Neuronal stem cell (in vitro differentiated cells): ENCODE measurements around the gene CLTC.

Experiments
- DNase-seq: peaks from one replicate; pipeline ENCODE4 v3.0.0-alpha.2; 2013; ENCODE audit warnings: low spot score
- H2AFZ ChIP-seq: one replicate; pipeline ENCODE4 v1.6.1; 2013; ENCODE audit warnings: mild to moderate bottlenecking, low read length, inconsistent platforms
- H2AK5ac ChIP-seq: 2 replicates; pipeline ENCODE4 v1.6.1; 2013; ENCODE audit warnings: low read depth, mild to moderate bottlenecking, inconsistent platforms, low read length, moderate library complexity, mixed read lengths
- H2BK120ac ChIP-seq: 2 replicates; pipeline ENCODE4 v1.6.1; 2013; ENCODE audit warnings: low read depth, mild to moderate bottlenecking, inconsistent platforms, low read length, moderate library complexity, mixed read lengths
- H2BK12ac ChIP-seq: one replicate; pipeline ENCODE4 v1.6.1; 2013; ENCODE audit warnings: low read length, inconsistent platforms
- H2BK15ac ChIP-seq: 2 replicates; pipeline ENCODE4 v1.6.1; 2013; ENCODE audit warnings: mild to moderate bottlenecking, low read length, inconsistent platforms, mixed read lengths
- H2BK5ac ChIP-seq: one replicate; pipeline ENCODE4 v1.6.1; 2013; ENCODE audit warnings: inconsistent platforms, mild to moderate bottlenecking, low read length, moderate library complexity
- H3K14ac ChIP-seq: one replicate; pipeline ENCODE4 v1.6.1; 2013; ENCODE audit warnings: low read length, inconsistent platforms
- H3K18ac ChIP-seq: 2 replicates; pipeline ENCODE4 v1.6.1; 2013; ENCODE audit warnings: low read length, inconsistent platforms
- H3K23ac ChIP-seq: 2 replicates; pipeline ENCODE4 v1.6.1; 2013; ENCODE audit warnings: low read depth, mild to moderate bottlenecking, mixed read lengths, low read length, inconsistent platforms; ENCODE audit not compliant: poor library complexity
- H3K27ac ChIP-seq: replicated peaks from 3 replicates; pipeline ENCODE4 v1.5.1; 2013; ENCODE audit warnings: low read length, inconsistent platforms
- H3K27me3 ChIP-seq, 3 experiments: 2 replicates each; pipeline ENCODE4 v1.6.1; 2013; ENCODE audit warnings: low read length in 3 of 3, mild to moderate bottlenecking in 2 of 3, inconsistent platforms in 1 of 3, low read depth in 1 of 3, mixed read lengths in 1 of 3, moderate library complexity in 1 of 3; ENCODE audit not compliant: control insufficient read depth in 3 of 3, insufficient read depth in 3 of 3
- H3K36me3 ChIP-seq, 2 donors: replicated peaks in 1 of 2; 2 replicates each; pipeline ENCODE4 v1.6.1; 2013; ENCODE audit warnings: low read length in 2 of 2; ENCODE audit not compliant: control insufficient read depth in 2 of 2, insufficient read depth in 2 of 2
- H3K4ac ChIP-seq: 2 replicates; pipeline ENCODE4 v1.6.1; 2013; ENCODE audit warnings: inconsistent platforms, mild to moderate bottlenecking, low read length, moderate library complexity
- H3K4me1 ChIP-seq, 2 donors: 1 replicate in 1 of 2; 2 replicates in 1 of 2; pipeline ENCODE4 v1.6.1; 2013; ENCODE audit warnings: low read length in 2 of 2, low read depth in 1 of 2; ENCODE audit not compliant: control insufficient read depth in 2 of 2, insufficient read depth in 1 of 2
- H3K4me2 ChIP-seq: one replicate; pipeline ENCODE4 v1.6.1; 2013; ENCODE audit warnings: mild to moderate bottlenecking, low read length, inconsistent platforms; ENCODE audit not compliant: insufficient read depth, poor library complexity, severe bottlenecking
- H3K4me3 ChIP-seq, 2 donors: 2 replicates each; pipeline ENCODE4 v1.5.1; 2013; ENCODE audit warnings: low read length in 2 of 2, mild to moderate bottlenecking in 2 of 2, inconsistent platforms in 1 of 2, moderate library complexity in 1 of 2
- H3K79me1 ChIP-seq: one replicate; pipeline ENCODE4 v1.6.1; 2013; ENCODE audit warnings: low read depth, mild to moderate bottlenecking, inconsistent platforms, low read length, moderate library complexity
- H3K9ac ChIP-seq: one replicate; pipeline ENCODE4 v1.6.1; 2013; ENCODE audit warnings: mild to moderate bottlenecking, low read depth, low read length, inconsistent platforms; ENCODE audit not compliant: poor library complexity
- H3K9me3 ChIP-seq, 2 donors: replicated peaks in 1 of 2; 2 replicates each; pipeline versions ENCODE3 to v1.6.1; 2013; ENCODE audit warnings: low read length in 2 of 2, mild to moderate bottlenecking in 2 of 2, inconsistent platforms in 1 of 2, low read depth in 1 of 2, mixed read lengths in 1 of 2, moderate library complexity in 1 of 2; ENCODE audit not compliant: control insufficient read depth in 2 of 2, insufficient read depth in 1 of 2
- H4K8ac ChIP-seq: one replicate; pipeline ENCODE4 v1.6.1; 2013; ENCODE audit warnings: low read depth, mild to moderate bottlenecking, inconsistent platforms, low read length, moderate library complexity
- H4K91ac ChIP-seq: one replicate; pipeline ENCODE4 v1.6.1; 2013; ENCODE audit warnings: low read length, low read depth, mild to moderate bottlenecking, inconsistent platforms; ENCODE audit not compliant: poor library complexity
- WGBS, 2 donors: extraction: QIAGEN DNeasy Blood & Tissue Kit; methylation state at CpG; one replicate each; pipeline ENCODE4 v1.1.7; 2013; ENCODE audit warnings: missing lambda C conversion rate in 2 of 2, mixed read lengths in 1 of 2; ENCODE audit not compliant: insufficient read length in 2 of 2, insufficient replicate concordance in 1 of 2; ENCODE audit errors: extremely low coverage in 2 of 2; 5-methylcytosine and 5-hydroxymethylcytosine counted together

The CLTC gene

DNA sequence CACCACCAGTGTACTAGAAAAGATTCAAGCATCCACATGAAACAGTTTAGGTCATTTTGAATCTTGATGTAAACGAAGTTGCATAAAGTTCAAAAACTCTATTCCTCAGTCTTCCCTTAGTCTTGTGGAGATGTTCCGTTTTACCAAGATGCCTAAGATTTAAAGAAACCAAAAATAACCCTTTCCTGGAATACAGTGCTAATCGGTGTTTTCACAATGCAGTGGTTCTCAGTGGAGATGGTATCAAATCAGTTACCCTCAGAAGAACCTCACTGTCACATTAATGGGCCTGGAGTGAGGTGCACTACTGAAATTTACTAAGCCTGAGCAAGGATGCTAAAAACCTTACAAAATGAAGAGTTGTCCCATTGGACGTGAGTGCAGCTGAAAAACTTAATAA lies 78.4 kb downstream of the CLTC start:
- DNase-seq, result no peak
- no peak overlapping the region for H3K4me3 ChIP-seq
- no peak overlapping the region for H3K4me2 ChIP-seq
- H3K27me3 ChIP-seq, result no peaks in the 10 kb centered on the region
- WGBS, 2 donors, result no CpG with 5 or more reads among the region's 4 CpGs
- no peak overlapping the region for H2BK120ac ChIP-seq
- H3K23ac ChIP-seq, result no peak overlapping the region
- H3K14ac ChIP-seq, result no peak overlapping the region
- H3K9ac ChIP-seq, result no peak overlapping the region
- H2BK15ac ChIP-seq, result no peak overlapping the region
- H2BK5ac ChIP-seq, result no peak overlapping the region
- no peak overlapping the region for H3K4ac ChIP-seq
- no peak overlapping the region for H3K18ac ChIP-seq
- H2AFZ ChIP-seq, result no peak overlapping the region
- no peak overlapping the region for H3K27ac ChIP-seq
- H4K91ac ChIP-seq, result no peak overlapping the region
- H3K9me3 ChIP-seq, result peaks cover 0 to 2% of the 10 kb centered on the region in 2 donors
- H4K8ac ChIP-seq, result no peak overlapping the region
- H3K4me1 ChIP-seq, result no peaks in the 10 kb centered on the region
- no peak overlapping the region for H2BK12ac ChIP-seq
- no peak overlapping the region for H2AK5ac ChIP-seq
- peaks cover 32 to 97% of the 10 kb centered on the region in 2 donors for H3K36me3 ChIP-seq
- H3K79me1 ChIP-seq, result no peaks in the 10 kb centered on the region

DNA sequence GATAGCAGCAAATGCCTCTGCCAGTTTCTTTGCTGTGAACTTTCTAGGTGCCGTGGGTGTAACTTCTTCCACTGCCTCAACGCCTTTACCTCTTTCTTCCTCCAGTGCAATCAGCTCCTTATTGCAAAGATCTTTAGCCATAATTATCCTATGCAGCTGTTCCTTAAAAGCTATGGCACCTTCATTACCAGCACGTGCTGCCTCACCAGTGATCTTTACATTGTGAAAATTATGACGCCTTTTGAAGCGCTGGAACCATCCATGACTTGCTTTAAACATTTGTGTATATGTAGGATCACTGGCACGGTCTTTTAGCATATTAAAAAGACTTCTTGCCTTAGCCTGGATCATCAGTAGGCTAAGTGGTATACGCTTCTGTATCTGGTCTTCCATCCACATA lies 79.5 kb downstream of the CLTC start:
- no peak overlapping the region for H3K9ac ChIP-seq
- peaks cover 29 to 93% of the 10 kb centered on the region in 2 donors for H3K36me3 ChIP-seq
- H4K91ac ChIP-seq, result no peak overlapping the region
- DNase-seq, result no peak
- no peak overlapping the region for H2AFZ ChIP-seq
- no peak overlapping the region for H2BK5ac ChIP-seq
- no peak overlapping the region for H2AK5ac ChIP-seq
- H3K23ac ChIP-seq, result no peak overlapping the region
- no peaks in the 10 kb centered on the region for H3K27me3 ChIP-seq
- H3K14ac ChIP-seq, result no peak overlapping the region
- no peaks in the 10 kb centered on the region for H3K79me1 ChIP-seq
- no peak overlapping the region for H3K4me3 ChIP-seq
- no peak overlapping the region for H4K8ac ChIP-seq
- no CpG with 5 or more reads among the region's 7 CpGs for WGBS, 2 donors
- H3K9me3 ChIP-seq, result peaks cover 0 to 2% of the 10 kb centered on the region in 2 donors
- no peak overlapping the region for H2BK12ac ChIP-seq
- no peak overlapping the region for H3K4ac ChIP-seq
- H2BK120ac ChIP-seq, result no peak overlapping the region
- H2BK15ac ChIP-seq, result no peak overlapping the region
- H3K27ac ChIP-seq, result no peak overlapping the region
- no peak overlapping the region for H3K4me2 ChIP-seq
- H3K18ac ChIP-seq, result no peak overlapping the region
- no peaks in the 10 kb centered on the region for H3K4me1 ChIP-seq

DNA sequence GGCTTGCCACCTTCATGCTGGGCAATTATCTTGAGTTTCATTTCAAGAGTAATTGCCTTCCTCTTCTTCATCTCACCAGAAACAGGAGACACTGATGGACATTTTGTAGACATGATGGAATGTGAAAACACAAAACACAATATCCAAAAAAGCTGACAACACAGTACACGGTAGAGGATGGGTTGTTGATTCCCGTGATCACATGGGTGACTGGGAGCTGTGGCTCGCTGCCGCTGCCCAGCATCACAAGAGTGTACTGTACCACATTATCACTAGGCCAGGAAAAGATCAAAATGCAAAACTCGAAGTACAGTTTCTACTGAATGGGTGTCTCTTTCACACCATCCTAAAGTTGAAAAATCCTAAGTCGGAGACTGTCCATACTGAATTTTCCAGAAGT lies 80.1 kb downstream of the CLTC start:
- H4K8ac ChIP-seq, result no peak overlapping the region
- no peak overlapping the region for H3K23ac ChIP-seq
- no peak overlapping the region for H3K27ac ChIP-seq
- H4K91ac ChIP-seq, result no peak overlapping the region
- DNase-seq, result no peak
- peaks cover 26 to 92% of the 10 kb centered on the region in 2 donors for H3K36me3 ChIP-seq
- no peak overlapping the region for H3K4ac ChIP-seq
- no peak overlapping the region for H2BK5ac ChIP-seq
- H2AK5ac ChIP-seq, result no peak overlapping the region
- H3K79me1 ChIP-seq, result no peaks in the 10 kb centered on the region
- H3K9me3 ChIP-seq, result peaks cover 0 to 2% of the 10 kb centered on the region in 2 donors
- H3K4me3 ChIP-seq, result no peak overlapping the region
- WGBS, 2 donors, result no CpG with 5 or more reads among the region's 6 CpGs
- no peak overlapping the region for H3K18ac ChIP-seq
- H2BK15ac ChIP-seq, result no peak overlapping the region
- H3K4me2 ChIP-seq, result no peak overlapping the region
- no peak overlapping the region for H3K14ac ChIP-seq
- no peak overlapping the region for H2BK120ac ChIP-seq
- H3K9ac ChIP-seq, result no peak overlapping the region
- no peak overlapping the region for H2BK12ac ChIP-seq
- no peaks in the 10 kb centered on the region for H3K4me1 ChIP-seq
- H3K27me3 ChIP-seq, result no peaks in the 10 kb centered on the region
- no peak overlapping the region for H2AFZ ChIP-seq

DNA sequence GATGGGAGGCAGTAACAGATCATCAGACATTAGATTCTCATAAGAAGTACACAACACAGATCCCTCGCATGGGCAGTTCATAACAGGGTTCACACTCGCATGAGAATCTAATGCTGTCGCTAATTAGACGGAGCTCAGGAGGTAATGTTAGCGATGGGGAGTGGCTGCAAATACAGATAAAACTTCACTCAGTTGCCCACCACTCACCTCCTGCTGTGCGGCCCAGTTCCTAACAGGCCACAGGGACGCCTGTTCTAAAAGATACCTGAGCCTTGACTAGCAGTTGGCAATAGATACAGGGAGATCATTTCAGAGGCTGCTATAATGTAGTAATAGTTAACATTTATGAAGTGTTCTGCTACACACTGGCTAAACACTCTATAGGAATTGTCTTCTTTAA lies 82.6 kb downstream of the CLTC start:
- H3K4me2 ChIP-seq, result no peak overlapping the region
- H2AK5ac ChIP-seq, result no peak overlapping the region
- no peak overlapping the region for H2BK5ac ChIP-seq
- H3K4ac ChIP-seq, result no peak overlapping the region
- DNase-seq, result no peak
- H3K27ac ChIP-seq, result no peak overlapping the region
- H2BK12ac ChIP-seq, result no peak overlapping the region
- H2BK15ac ChIP-seq, result no peak overlapping the region
- H3K79me1 ChIP-seq, result peaks cover 3% of the 10 kb centered on the region
- no peak overlapping the region for H2AFZ ChIP-seq
- H3K36me3 ChIP-seq, result peaks cover 15 to 78% of the 10 kb centered on the region in 2 donors
- no peak overlapping the region for H3K4me3 ChIP-seq
- H4K8ac ChIP-seq, result no peak overlapping the region
- H4K91ac ChIP-seq, result no peak overlapping the region
- WGBS, 2 donors, result no CpG with 5 or more reads among the region's 7 CpGs
- no peak overlapping the region for H2BK120ac ChIP-seq
- H3K23ac ChIP-seq, result no peak overlapping the region
- H3K4me1 ChIP-seq, result peaks cover 0 to 4% of the 10 kb centered on the region in 2 donors
- H3K27me3 ChIP-seq, result no peaks in the 10 kb centered on the region
- no peak overlapping the region for H3K9ac ChIP-seq
- no peak overlapping the region for H3K14ac ChIP-seq
- H3K18ac ChIP-seq, result no peak overlapping the region
- H3K9me3 ChIP-seq, result peaks cover 0 to 2% of the 10 kb centered on the region in 2 donors
